NCI-H1930 (cell line): ENCODE measurements around the gene HSDL2.
"Not testable (repeated sequence)": the region's sequence is repeated elsewhere in the genome, so short reads cannot be mapped to it uniquely, and the experiment has no call there.

Source experiments
- DNase-seq, 2 experiments: peaks; one replicate each; lab custom pipeline; 2025; lab: John Stamatoyannopoulos, UW

Gene HSDL2

DNA sequence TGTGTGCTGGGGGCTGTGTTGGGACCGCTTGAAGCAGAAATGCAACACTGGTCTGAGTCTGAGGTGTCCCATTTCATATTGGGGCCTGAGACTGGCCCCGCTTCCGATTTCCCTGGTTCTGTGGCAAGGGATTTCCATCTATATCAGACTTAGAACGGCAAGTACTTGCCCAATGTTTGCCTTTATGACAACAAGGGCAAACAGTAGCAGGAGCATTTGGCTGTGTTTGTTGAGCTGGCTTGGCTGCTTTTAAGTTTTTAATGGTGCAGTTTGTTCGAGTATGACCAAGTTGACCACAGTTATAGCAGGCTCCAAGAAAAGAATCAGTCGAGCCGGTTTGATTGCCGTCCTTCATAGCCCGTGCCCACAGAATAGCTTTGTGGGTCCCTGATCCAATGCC, 17.0 kb downstream of the HSDL2 start:
- DNase-seq, result no peak

DNA sequence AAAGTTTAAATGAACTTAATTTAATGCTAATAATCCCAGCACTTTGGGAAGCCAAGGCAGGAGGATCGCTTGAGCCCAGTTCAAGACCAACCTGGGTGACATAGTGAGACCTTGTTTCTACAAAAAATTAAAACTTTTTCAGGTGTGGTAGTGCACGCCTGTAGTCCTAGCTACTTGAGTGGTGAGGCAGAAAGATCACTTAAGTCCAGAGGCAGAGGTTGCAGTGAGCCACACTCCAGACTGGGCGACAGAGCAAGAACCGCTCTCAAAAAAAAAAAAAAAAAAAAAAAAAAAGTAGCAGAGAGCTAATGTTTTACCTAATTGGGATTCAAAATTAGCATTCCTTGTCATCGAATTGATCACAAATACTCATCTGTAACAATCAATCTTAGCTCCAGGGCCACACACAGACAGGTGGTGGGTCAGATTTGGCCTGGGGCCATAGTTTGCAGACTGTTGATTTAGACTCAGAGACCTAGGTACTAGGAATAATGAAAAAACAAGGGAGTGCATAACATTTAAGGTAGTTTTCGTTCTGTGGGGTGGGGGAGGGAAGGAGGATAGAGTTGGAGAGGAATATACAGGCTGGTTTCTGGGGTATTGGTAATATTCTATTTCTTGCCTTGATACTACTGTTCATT, 21.4 kb downstream of the HSDL2 start:
- DNase-seq, result no peak

DNA sequence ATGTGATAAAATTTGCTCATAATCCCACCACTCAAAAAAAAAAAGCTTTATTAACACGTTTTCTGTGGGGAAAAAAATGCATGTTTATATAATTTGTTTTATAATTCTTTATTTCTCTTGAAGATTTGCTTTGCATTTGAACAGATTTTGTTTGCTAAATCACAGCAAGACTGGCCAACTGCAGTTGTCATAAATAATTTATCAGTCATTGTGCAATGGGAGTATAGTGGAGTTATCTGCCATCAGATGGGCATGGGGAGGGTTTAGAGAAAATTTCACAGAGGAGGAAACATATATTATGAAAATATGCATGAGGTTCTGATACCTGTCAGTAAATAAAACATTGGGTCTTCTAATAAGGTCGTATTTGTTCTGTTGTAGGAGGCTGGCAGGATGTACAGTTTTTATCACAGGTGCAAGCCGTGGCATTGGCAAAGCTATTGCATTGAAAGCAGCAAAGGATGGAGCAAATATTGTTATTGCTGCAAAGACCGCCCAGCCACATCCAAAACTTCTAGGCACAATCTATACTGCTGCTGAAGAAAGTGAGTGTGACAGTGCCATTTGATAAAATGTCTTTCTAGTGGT, 23.8 kb downstream of the HSDL2 start:
- no peak for DNase-seq

DNA sequence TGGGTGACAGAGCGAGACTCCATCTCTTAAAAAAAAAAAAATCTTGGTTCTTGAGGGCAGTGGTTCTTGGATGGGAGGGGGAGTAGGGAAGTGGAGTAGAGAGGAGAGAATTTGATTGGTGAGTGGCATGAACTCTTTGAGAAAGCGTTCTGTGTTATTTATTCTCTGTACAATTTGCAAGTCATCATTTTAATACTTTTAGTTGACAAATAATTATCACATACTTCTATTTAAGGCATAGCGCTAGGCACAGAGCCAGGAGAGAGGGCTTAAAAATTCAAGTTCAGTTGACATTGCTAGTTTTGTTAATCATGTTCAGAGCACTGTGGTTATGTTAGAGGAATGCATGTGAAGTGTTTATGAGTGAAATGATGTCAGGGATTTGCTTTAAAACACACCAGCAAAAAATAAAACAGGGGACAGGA, 24.6 kb downstream of the HSDL2 start:
- DNase-seq, result no peak

DNA sequence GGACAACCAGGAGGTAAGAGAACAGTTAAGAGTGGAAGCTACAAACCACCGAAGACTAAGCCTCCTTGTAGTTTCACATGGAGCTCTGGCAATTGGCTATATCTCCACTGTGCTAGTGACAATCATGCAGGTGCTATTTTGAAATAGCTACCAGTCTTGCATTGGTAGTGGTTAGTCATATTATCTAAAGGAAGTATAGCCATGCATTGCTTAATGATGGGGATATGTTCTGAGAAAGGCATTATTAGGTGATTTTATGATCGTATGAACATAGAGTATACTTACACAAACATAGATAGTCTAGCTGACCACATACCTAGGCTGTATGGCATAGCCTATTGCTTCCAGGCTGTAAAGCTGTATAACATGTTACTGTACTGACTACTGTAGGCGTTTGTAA, 28.4 kb downstream of the HSDL2 start:
- DNase-seq, result no peak

DNA sequence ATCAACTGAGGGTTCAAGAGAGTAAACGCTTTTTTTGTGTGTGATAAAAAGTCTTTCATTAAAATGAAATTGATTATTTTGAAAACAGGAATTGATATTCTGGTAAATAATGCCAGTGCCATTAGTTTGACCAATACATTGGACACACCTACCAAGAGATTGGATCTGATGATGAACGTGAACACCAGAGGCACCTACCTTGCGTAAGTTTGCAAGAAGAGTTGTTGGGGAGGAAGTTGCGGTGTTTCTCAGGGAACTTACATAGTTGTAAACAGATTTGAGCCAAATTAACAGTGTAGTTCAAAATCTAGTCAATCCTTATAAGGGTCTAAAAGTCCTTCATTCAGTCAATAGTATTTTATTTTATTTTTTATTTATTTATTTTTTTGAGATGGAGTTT, 28.9 kb downstream of the HSDL2 start:
- no peak for DNase-seq

DNA sequence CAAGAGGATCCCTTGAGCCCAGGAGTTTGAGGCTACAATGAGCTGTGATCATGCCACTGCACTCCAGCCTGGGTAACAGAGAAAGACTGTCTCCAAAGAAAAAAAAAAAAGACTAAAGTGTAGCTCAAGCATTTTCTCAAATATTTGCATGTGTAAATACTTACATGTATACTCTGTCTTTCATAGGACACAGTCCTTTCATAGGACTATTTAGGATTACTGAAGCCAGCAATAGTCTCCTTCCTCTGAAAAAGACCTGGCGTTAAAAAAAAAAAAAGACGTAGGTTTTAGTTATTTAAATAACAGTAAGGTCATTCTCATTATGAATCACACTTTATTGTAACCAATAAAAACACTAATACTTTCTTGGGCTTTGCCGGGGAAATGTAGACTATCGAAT, 29.9 kb downstream of the HSDL2 start:
- no peak for DNase-seq

DNA sequence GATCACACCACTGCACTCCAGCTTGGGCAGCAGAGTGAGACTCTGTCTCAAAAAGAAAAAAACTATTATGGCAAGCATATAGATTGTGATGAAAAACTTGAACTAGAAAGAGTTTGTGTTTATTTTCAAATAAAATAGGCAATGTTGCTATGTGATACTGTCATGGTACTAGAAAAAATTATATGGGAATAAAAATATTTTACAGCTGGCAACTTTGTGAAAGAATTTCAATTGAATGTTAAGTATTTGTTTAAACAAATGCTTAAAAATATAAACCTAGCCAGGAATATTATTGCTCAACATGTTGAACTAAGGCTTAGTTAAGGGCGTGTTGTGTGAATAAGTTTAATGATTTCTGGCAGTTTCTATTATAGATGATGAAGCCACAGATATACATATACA, 31.7 kb downstream of the HSDL2 start:
- no peak for DNase-seq

DNA sequence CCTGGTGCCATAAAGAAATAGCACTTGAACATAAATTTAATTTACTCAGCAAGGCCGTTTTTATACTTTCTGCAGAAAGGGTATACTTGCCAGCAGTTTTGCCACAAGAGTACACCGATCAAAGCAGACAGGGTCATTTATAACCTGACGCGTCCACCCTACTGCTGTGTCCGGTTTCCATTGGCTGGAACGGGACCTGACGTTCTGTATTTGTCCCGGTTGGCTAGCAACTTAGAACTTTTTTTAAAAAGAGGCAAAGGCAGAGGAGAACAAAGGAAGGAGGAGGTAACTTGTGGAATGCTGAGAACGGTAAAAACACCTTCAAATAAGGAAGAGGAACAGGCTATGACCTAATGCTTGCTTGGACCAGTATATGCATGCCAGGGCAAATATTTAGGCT, 33.8 kb downstream of the HSDL2 start:
- DNase-seq, result not testable (repeated sequence)

DNA sequence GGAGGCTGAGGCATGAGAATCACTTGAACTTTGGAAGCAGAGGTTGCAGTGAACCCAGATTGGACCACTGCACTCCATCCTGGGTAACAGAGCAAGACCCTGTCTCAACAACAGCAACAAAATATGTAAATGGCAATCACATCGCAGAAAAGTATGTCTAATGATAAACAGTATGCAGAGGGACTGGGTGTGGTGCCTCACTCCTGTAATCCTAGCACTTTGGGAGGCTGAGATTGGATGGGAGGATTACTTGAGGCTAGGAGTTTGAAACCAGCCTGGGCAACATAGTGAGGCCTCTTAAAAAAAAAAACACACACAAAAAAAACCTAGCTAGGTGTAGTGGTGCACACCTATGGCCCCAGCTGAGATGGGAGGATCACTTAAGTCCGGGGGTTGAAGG, 40.3 kb downstream of the HSDL2 start:
- DNase-seq, result no peak

DNA sequence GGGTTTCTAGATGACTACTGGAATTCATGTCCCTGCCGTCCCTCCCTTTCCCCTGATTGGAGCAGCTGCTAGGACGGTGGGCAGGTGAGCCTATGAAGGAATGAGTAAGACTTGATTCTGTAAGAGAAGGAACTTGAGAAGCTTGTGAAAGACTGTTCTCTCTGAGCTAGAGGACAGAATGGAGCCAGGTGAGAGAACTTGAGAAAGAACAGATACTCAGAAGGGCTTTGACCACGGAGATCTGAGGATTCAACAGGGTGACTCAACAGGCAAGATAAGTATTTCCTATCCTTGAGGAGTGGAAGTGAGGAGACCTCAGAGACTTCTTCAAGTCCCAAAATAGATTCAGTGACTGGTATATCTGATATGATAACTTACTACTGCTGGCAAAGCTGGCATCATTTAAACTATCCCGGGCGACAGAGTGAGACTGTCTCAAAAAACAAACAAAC, 41.9 kb downstream of the HSDL2 start:
- DNase-seq, result no peak

DNA sequence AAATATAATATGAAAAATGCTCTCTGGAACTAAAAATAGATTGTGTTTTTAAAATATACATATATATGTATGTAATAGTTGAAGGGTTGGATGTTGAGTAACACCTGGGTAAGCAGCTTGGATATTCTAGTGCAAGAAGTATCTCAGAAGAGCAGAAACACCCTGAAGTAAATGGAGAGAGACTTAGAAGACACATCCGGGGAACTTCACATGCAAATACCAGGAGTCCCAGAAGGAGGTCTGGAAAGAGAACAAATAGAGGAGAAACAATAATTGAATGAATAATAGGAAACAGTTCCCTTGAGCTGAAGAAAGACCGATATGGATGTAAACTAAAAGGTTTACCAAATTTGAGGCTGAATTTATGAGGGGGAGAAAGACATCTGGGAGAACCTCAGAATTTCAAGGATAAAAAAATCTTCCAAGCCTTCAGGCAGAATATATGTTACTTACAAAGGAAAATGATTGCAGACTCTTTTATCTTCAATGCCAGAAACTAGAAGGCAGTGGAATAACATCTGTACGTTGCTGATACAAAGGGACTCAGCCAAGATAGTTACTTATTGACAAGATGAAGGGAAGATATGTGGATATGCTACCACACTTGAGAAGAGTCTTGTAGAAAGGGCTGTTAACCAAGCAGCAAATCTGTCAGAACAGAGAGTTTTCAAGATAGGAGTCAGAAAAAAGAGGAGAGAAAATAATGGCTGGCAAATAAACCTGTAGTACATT, 42.7 kb downstream of the HSDL2 start:
- DNase-seq, result no peak

DNA sequence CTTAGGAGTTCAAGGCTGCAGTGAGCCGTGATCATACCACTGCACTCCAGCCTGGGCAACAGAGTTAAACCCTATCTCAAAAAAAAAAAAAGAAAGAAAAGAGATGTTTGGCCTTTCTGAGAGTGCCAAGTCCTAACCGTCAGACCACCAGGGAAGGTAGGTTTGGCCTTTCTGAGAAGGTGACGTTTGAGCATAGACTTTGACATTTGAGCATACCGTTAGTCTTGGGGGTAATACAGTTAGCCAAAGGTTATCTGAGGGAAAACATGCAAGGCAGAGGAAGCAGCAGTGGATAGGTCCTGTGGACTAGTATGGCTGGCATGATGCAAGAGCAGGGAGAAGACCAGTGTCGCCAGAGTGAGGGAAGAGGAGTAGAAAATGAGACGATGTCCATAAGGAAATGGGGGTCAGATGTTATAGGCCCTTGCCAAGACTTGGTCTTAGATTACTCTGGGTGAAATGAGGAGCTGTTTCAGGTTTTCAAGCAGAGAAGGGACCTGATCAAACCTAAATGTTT, 50.2 kb downstream of the HSDL2 start:
- DNase-seq, result no peak

DNA sequence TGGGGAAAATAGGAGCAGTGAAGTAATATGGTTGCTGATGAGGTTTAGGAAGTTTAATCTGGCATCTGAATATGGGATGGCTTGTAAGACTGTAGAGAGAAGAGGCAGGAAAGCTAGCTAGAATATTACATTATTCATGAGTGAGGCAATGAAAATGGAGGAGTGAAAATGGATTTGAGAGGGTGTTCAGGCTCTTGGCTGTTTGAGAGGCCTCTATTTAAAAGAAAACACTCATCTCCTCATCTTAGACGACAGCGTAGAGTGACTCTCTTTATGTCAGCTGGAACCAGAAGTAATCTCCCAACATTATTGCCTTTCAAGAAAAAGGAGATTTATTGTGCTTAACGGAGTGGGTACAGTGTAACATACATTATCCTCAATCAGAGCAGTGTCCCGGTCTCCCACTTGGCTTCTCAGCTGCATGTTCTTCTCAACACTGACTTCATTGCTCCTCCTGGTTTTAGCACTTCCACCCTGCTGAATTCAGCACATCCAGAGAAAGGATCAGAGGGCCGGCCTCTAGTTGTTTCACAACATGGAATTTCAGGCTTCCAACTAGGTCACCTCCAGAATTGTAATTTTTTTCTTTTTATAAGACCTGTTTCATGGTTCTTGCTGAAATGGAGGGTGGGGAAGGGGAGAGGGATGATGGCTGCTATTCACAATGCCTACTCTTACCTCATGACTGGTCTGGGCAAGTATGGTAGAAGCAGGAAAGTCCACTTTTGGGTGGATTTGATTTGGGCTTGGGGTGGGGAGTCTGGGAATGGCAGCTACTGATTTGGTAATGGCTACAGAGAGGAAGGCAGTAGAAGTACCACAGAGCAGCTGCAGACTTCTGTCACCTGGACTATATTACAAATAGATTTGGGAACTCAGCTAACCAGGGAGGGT, 53.8 kb downstream of the HSDL2 start:
- DNase-seq, result no peak

DNA sequence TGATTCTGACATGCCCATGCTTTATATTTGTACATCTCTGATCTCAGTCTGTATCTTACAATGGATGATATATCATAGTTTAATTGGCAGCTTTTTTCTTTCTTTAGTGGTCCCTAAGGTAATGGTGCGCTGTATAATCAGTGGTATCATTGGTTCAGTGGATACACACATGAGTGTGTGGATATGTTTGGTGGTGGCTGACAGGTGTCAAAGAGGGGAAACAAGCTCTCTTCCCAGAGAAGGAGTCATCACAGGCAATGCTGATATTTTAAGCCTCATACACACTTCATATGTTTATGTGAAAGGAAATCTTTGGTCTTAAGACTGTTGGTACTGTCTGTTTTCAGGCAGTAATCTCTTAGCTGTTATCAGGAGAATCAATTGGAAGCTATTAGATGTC, 54.6 kb downstream of the HSDL2 start:
- no peak for DNase-seq

DNA sequence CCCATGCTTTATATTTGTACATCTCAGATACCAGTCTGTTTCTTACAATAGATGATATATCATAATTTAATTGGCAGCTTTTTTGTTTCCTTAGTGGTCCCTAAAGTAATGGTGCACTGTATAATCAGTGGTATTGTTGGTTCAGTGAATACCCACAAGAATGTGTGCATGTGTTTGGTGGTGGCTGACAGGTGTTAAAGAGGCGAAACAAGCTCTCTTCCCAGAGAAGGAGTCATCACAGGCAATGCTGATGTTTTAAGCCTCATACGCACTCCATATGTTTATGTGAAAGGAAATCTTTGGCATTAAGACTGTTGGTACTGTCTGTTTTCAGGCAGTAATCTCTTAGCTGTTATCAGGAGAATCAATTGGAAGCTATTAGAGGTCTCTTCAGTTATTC, 57.5 kb downstream of the HSDL2 start:
- DNase-seq, result no peak

DNA sequence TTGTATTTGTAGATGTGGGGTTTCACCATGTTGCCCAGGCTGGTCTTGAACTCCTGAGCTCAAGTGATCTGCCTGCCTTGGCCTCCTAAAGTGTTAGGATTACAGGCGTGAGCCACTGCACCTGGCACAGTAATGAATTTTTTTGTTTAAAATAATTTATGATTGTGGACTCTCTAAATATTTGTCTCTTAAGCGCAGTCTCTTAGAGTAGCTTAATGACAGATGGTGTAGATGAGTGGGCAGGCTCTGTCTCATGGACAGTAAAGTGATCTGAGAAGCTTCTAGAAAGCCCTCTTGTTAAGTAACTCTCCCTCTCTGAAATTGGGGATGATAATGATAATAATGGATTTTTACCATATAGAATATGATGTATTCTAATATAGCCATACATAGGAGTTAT, 59.3 kb downstream of the HSDL2 start:
- DNase-seq, result no peak

DNA sequence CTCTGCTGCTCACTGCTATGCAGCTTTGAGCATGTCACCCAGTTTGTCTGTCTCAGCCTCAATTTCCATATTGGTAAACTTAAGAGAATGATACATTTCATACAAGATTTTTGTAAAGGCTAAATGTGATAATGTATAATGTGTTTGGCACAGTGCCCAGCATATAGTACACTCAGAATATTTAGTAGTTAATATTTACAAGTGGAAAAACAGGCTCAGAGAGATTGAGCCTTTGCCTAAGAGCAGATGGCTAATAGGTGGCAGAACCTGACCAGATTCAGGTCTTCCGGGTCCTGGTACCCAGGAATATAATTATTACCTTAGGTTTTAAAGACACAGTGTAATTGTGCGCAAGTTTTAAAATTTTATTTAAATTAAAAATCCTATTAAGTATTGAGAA, 59.9 kb downstream of the HSDL2 start:
- DNase-seq, result no peak

DNA sequence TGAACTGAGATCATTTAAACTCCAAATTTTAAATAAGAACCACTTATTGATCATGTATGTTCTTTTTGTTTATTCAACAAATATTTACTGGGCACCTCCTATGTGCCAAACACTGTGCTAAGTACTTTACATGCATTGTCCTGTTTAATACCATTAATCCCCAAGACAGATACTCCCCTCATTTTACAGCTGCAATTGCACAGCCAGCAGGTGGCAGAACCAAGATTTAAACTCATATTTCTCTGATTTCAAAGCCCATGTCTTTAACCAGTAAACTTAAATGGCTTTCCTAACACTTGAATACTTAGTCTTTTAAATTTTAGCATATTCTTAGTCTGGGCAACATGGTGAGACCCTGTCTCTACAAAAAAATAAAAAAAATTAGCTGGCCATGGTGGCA, 63.3 kb downstream of the HSDL2 start:
- no peak for DNase-seq

DNA sequence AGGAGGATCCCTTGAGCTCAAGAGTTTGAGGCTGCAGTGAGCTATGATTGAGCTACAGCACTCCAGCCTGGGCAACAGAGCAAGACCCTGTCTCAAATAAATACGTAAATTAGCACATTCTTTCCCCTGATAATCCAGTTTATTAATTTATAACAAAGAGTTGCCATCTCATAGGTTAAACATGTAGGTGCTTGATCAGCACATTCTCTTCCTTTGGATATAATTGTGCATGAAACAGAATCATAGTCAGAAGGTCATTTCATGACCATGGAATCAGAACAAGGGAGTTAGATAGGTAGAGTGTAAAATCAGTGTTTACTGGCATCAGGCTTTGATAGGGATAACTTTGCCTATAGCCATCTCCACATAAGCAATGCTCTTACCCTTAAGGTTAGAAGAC, 63.7 kb downstream of the HSDL2 start:
- DNase-seq, result no peak

DNA sequence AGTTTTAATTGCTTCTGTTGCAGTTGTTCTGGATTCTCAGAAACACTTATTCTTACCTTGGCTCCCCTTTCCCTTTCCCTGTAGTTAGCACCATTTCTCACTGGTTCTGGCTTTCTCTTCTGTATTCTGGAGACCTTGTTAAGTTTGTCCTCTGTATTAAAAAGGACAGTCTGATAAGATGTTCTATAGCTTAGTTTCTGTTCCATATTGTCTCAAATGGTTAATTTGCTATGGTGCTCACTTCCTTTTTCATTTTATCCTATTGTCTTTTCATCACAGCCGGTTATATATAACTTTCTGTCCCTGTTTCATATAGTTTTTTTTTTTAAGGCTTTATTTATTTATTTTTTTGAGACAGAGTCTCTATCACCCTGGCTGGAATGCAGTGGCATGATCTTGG, 65.3 kb downstream of the HSDL2 start:
- no peak for DNase-seq

DNA sequence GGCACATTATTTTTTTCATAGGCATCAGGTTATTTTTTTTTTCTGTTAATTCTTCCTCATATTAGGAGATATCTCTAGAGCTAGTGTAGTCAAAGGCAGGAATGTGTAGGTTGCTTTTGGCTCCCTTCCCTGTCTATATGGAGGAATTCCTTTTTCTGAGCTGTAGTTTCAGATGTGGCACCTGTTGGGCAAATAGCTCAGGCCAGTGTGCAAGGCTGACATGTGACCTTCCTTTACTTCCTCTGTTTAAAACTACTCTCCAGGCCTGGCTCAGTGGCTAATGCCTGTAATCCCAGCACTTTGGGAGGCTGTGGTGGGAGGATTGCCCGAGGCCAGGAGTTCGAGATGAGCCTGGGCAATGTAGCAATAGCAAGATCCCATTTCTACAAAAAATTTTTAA, 66.2 kb downstream of the HSDL2 start:
- no peak for DNase-seq
